GM23338 (cell line): ENCODE data around the gene DENND5B. TPM values are rescaled to one million over a fixed set of nuclear protein-coding genes. Genes with fewer than 3 reads are reported as not detected.
"Not testable (repeated sequence)": the region's sequence is repeated elsewhere in the genome, so short reads cannot be mapped to it uniquely, and the experiment has no call there.

Experiments used
- ATAC-seq: fragments of 200-7000 bp; cut with Tn5 transposase; 3 replicates; pipeline ENCODE4 v1.9.1; 2020
- DNase-seq: peaks from one replicate; pipeline ENCODE4 v3.0.0-alpha.2; 2015; ENCODE audit warnings: low spot score
- H2AFZ ChIP-seq: fragments of 200-600 bp; sonication (generic); 2 replicates; pipeline ENCODE4 v1.8.0; 2016; ENCODE audit warnings: antibody characterized with exemption, mild to moderate bottlenecking, moderate library complexity
- H3F3A ChIP-seq: fragments of 200-600 bp; sonication (generic); replicated peaks from 2 replicates; pipeline ENCODE4 v1.8.0; 2017; ENCODE audit warnings: antibody characterized with exemption, mixed run types, low read depth
- H3K27ac ChIP-seq: fragments of 200-600 bp; sonication (generic); 2 replicates; pipeline ENCODE4 v1.6.1; 2016; ENCODE audit warnings: low read depth
- H3K27me3 ChIP-seq: fragments of 200-600 bp; sonication (generic); 2 replicates; pipeline ENCODE4 v1.8.0; 2016; ENCODE audit warnings: mild to moderate bottlenecking, mixed run types, moderate library complexity; ENCODE audit not compliant: insufficient read depth
- H3K36me3 ChIP-seq: fragments of 200-600 bp; sonication (generic); 2 replicates; pipeline ENCODE4 v1.8.0; 2016; ENCODE audit warnings: mild to moderate bottlenecking; ENCODE audit not compliant: insufficient read depth
- H3K4me1 ChIP-seq: fragments of 200-600 bp; sonication (generic); 2 replicates; pipeline ENCODE4 v1.8.0; 2016; ENCODE audit warnings: mild to moderate bottlenecking, moderate library complexity; ENCODE audit not compliant: insufficient read depth
- H3K4me2 ChIP-seq: fragments of 200-600 bp; sonication (generic); 2 replicates; pipeline ENCODE4 v1.7.1; 2017; ENCODE audit warnings: mixed run types
- H3K4me3 ChIP-seq: fragments of 200-600 bp; sonication (generic); 2 replicates; pipeline ENCODE4 v1.6.1; 2016; ENCODE audit warnings: mixed run types
- H3K79me2 ChIP-seq: fragments of 200-600 bp; sonication (generic); replicated peaks from 2 replicates; pipeline ENCODE4 v1.8.0; 2017; ENCODE audit warnings: mild to moderate bottlenecking; ENCODE audit not compliant: insufficient read depth
- H3K9me2 ChIP-seq: fragments of 200-600 bp; sonication (generic); 2 replicates; pipeline ENCODE4 v1.8.0; 2017; ENCODE audit not compliant: insufficient read depth
- H4K20me1 ChIP-seq: fragments of 200-600 bp; sonication (generic); replicated peaks from 2 replicates; pipeline ENCODE4 v1.8.0; 2017; ENCODE audit warnings: mild to moderate bottlenecking; ENCODE audit not compliant: insufficient read depth
- H3K27ac Mint-ChIP-seq: 2 replicates; pipeline ENCODE4 v1.8.0; 2020; ENCODE audit warnings: inconsistent platforms, mild to moderate bottlenecking, moderate library complexity, mixed read lengths
- H3K27me3 Mint-ChIP-seq: 3 replicates; pipeline ENCODE4 v1.8.0; 2022; ENCODE audit warnings: low read depth, mild to moderate bottlenecking, moderate library complexity, mixed read lengths, inconsistent platforms; ENCODE audit not compliant: insufficient read depth, poor library complexity
- H3K36me3 Mint-ChIP-seq: 3 replicates; pipeline ENCODE4 v1.8.0; 2021; ENCODE audit warnings: low read depth, mild to moderate bottlenecking, inconsistent platforms, moderate library complexity, mixed read lengths
- H3K4me1 Mint-ChIP-seq: 3 replicates; pipeline ENCODE4 v1.8.0; 2020; ENCODE audit warnings: mild to moderate bottlenecking, inconsistent platforms, mixed read lengths
- H3K4me3 Mint-ChIP-seq: 3 replicates; pipeline ENCODE4 v1.8.0; 2021; ENCODE audit warnings: moderate library complexity, mild to moderate bottlenecking, inconsistent platforms, mixed read lengths
- H3K9me3 Mint-ChIP-seq: 3 replicates; pipeline ENCODE4 v1.8.0; 2020; ENCODE audit warnings: moderate library complexity, mild to moderate bottlenecking, inconsistent platforms, mixed read lengths
- CREB1 ChIP-seq: fragments of 250-450 bp; sonication (Bioruptor Pico); IDR thresholded peaks from 2 replicates; pipeline ENCODE4 v1.5.0; 2020; ENCODE audit warnings: low read depth, mild to moderate bottlenecking, moderate library complexity
- EZH2 ChIP-seq: fragments of 200-600 bp; sonication (generic); IDR thresholded peaks from one replicate; pipeline ENCODE4 v1.8.0; 2017; ENCODE audit warnings: antibody characterized with exemption, mild to moderate bottlenecking, low read depth; ENCODE audit not compliant: unreplicated experiment
- EZH2phosphoT487 ChIP-seq: fragments of 200-600 bp; sonication (generic); IDR thresholded peaks from one replicate; pipeline ENCODE4 v1.8.1; 2018; ENCODE audit warnings: antibody characterized with exemption; ENCODE audit not compliant: unreplicated experiment
- NANOG ChIP-seq: IDR thresholded peaks from 2 replicates; pipeline ENCODE4 v1.6.1; 2016; ENCODE audit warnings: antibody characterized with exemption, borderline replicate concordance
- POLR2AphosphoS5 ChIP-seq: IDR thresholded peaks from 2 replicates; pipeline ENCODE4 v1.6.1; 2016; ENCODE audit warnings: antibody characterized with exemption, low read depth
- ZNF462 ChIP-seq: fragments of 250-450 bp; sonication (Bioruptor Pico); IDR thresholded peaks from 2 replicates; pipeline ENCODE4 v1.5.0; 2020; ENCODE audit warnings: mild to moderate bottlenecking, moderate library complexity
- polyA plus RNA-seq: library from polyadenylated mRNA; unstranded; fragments of >200 nt; fragmentation: Nextera tagmentation; extraction: Ambion mirVana; gene quantifications from 2 replicates; pipeline ENCODE4 v1.2.1, GENCODE V29; 2016
- total RNA-seq: library from RNA; depleted of rRNA; stranded (reverse); fragments of >200 nt; shearing (Covaris generic); gene quantifications from 2 replicates; pipeline ENCODE4 v1.2.3, GENCODE V29; 2014

The DENND5B gene
- total and polyA plus RNA-seq, 2 experiments from 2014 or later = 6.5 to 17.2 TPM

- H3K27me3 ChIP-seq = no peaks in the 10 kb centered on the region
- peak overlapping the region; percentile 98 for H3K27ac ChIP-seq
- H3K36me3 ChIP-seq = no peaks in the 10 kb centered on the region
- H2AFZ ChIP-seq = no peak overlapping the region
- peaks cover 12% of the 10 kb centered on the region for H3K27me3 Mint-ChIP-seq
- H3F3A ChIP-seq = peaks cover 8% of the 10 kb centered on the region
- DNase-seq (peak; percentile 83), ATAC-seq (peak; percentile 57)
- H3K9me3 Mint-ChIP-seq = peaks cover 1% of the 10 kb centered on the region; the same call in 2 of the 3 replicates
- peaks cover 53% of the 10 kb centered on the region for H3K4me1 ChIP-seq
- H3K4me2 ChIP-seq = peak overlapping the region; percentile 53
- no peaks in the 10 kb centered on the region for H3K9me2 ChIP-seq
- TF ChIP-seq NANOG (0 out of 2 replicates have a peak, but pooled peaks have one; percentile 7), CREB1 (CRISPR knock-in tag) (no peak), EZH2phosphoT487 (no peak)
- H4K20me1 ChIP-seq = no peaks in the 10 kb centered on the region
- peaks cover 26% of the 10 kb centered on the region for H3K79me2 ChIP-seq
- H3K4me3 Mint-ChIP-seq = peak overlapping the region; percentile 61
- H3K4me1 Mint-ChIP-seq = peaks cover 65% of the 10 kb centered on the region
- peaks cover 4% of the 10 kb centered on the region for H3K36me3 Mint-ChIP-seq
- peak overlapping the region; percentile 100 for H3K27ac Mint-ChIP-seq
- peak overlapping the region; percentile 36 for H3K4me3 ChIP-seq
Observed at GRCh38 chr12:31387011-31387410, 203.9 kb downstream of the DENND5B start.

- peaks cover 14% of the 10 kb centered on the region for H3K27me3 Mint-ChIP-seq
- H3K4me3 Mint-ChIP-seq = peak overlapping the region; percentile 61
- no peaks in the 10 kb centered on the region for H3K9me2 ChIP-seq
- TF ChIP-seq ZNF462 (CRISPR knock-in tag) (peak; percentile 48; the same call in 1 of the 2 replicates), POLR2AphosphoS5 (peak; percentile 64; the same call in 1 of the 2 replicates), NANOG (peak; percentile 91), EZH2 (no peak), CREB1 (CRISPR knock-in tag) (peak; percentile 57)
- peak overlapping the region; percentile 68 for H3K4me2 ChIP-seq
- peaks cover 8% of the 10 kb centered on the region for H3K36me3 Mint-ChIP-seq
- no peaks in the 10 kb centered on the region for H3K27me3 ChIP-seq
- no peak overlapping the region for H2AFZ ChIP-seq
- ATAC-seq (peak; percentile 89), DNase-seq (peak; percentile 98)
- H3K27ac Mint-ChIP-seq = peak overlapping the region; percentile 100
- peaks cover 32% of the 10 kb centered on the region for H3K79me2 ChIP-seq
- peaks cover 4% of the 10 kb centered on the region; the same call in 2 of the 3 replicates for H3K9me3 Mint-ChIP-seq
- peaks cover 8% of the 10 kb centered on the region for H3F3A ChIP-seq
- no peaks in the 10 kb centered on the region for H4K20me1 ChIP-seq
- H3K4me3 ChIP-seq = peak overlapping the region; percentile 44
- peak overlapping the region; percentile 99 for H3K27ac ChIP-seq
- H3K36me3 ChIP-seq = no peaks in the 10 kb centered on the region
- H3K4me1 Mint-ChIP-seq = peaks cover 65% of the 10 kb centered on the region
- H3K4me1 ChIP-seq = peaks cover 53% of the 10 kb centered on the region
Observed at GRCh38 chr12:31386364-31386777, 204.6 kb downstream of the DENND5B start.

GRCh38 chr12:31377210-31377609 is 213.7 kb downstream of the DENND5B start:
- H3K27me3 ChIP-seq, DNase-seq, H3K4me3 ChIP-seq, H3K4me1 Mint-ChIP-seq, H2AFZ ChIP-seq, H3K27ac ChIP-seq, ATAC-seq, H3K4me2 ChIP-seq, H3K9me2 ChIP-seq, H3K4me1 ChIP-seq, H4K20me1 ChIP-seq, H3F3A ChIP-seq, H3K36me3 ChIP-seq, H3K4me3 Mint-ChIP-seq, H3K9me3 Mint-ChIP-seq, H3K27ac Mint-ChIP-seq: not testable (repeated sequence)
- peaks cover 16% of the 10 kb centered on the region for H3K79me2 ChIP-seq
- H3K36me3 Mint-ChIP-seq = peaks cover 15% of the 10 kb centered on the region
- peaks cover 14% of the 10 kb centered on the region for H3K27me3 Mint-ChIP-seq

- DNase-seq, ATAC-seq, H4K20me1 ChIP-seq: not testable (repeated sequence)
Observed at GRCh38 chr12:31375422-31375821, 215.5 kb downstream of the DENND5B start.

More at GRCh38 chr12:31375422-31375821, 215.5 kb downstream of the DENND5B start:
- not testable (repeated sequence) for H3K4me2 ChIP-seq, H2AFZ ChIP-seq, H3K27ac Mint-ChIP-seq, H3K36me3 Mint-ChIP-seq, H3K4me3 ChIP-seq, H3K4me3 Mint-ChIP-seq, H3K27ac ChIP-seq, H3K4me1 ChIP-seq, H3F3A ChIP-seq, H3K27me3 ChIP-seq, H3K9me2 ChIP-seq, H3K9me3 Mint-ChIP-seq, H3K36me3 ChIP-seq
- H3K4me1 Mint-ChIP-seq = peaks cover 17% of the 10 kb centered on the region
- peaks cover 10% of the 10 kb centered on the region for H3K79me2 ChIP-seq
- H3K27me3 Mint-ChIP-seq = peaks cover 19% of the 10 kb centered on the region
